Prostate gland (tissue), 2 donors: ENCODE data around the gene KIAA0753. TPM values are rescaled to one million over a fixed set of nuclear protein-coding genes. Genes with fewer than 3 reads are reported as not detected.

Experiments used
- DNase-seq: peaks from one replicate; pipeline ENCODE4 v3.0.0-alpha.2; 2019; ENCODE audit warnings: low spot score
- H3K27ac ChIP-seq, 2 donors: fragments of 200-600 bp; sonication (generic); 2 replicates each; pipeline ENCODE4 v1.5.1; 2017 to 2019
- H3K27me3 ChIP-seq: fragments of 200-600 bp; sonication (generic); replicated peaks from 2 replicates; pipeline ENCODE4 v1.5.1; 2019; ENCODE audit not compliant: insufficient read depth
- H3K36me3 ChIP-seq, 2 donors: fragments of 200-600 bp; sonication (generic); 1 replicate in 1 of 2; 2 replicates in 1 of 2; pipeline versions ENCODE4 v1.5.1 to v1.8.1; 2017 to 2019
- H3K4me1 ChIP-seq: fragments of 200-600 bp; sonication (generic); replicated peaks from 2 replicates; pipeline ENCODE4 v1.5.1; 2019
- H3K4me3 ChIP-seq, 2 donors: fragments of 200-600 bp; sonication (generic); 2 replicates each; pipeline ENCODE4 v1.5.1; 2017 to 2019
- H3K9me3 ChIP-seq: fragments of 200-600 bp; sonication (generic); 2 replicates; pipeline ENCODE4 v1.5.1; 2017
- CTCF ChIP-seq, 4 experiments: fragments of 200-600 bp in 2 of 4; fragments of 450-650 bp in 2 of 4; sonication (generic) in 2 of 4; IDR thresholded peaks; 1 replicate in 3 of 4; 2 replicates in 1 of 4; pipeline ENCODE4 v1.5.1; 2016 to 2019; ENCODE audit warnings: antibody characterized with exemption in 4 of 4, mild to moderate bottlenecking in 2 of 4, moderate library complexity in 2 of 4
- POLR2A ChIP-seq: fragments of 450-650 bp; IDR thresholded peaks from one replicate; pipeline ENCODE4 v1.6.1; 2016; ENCODE audit warnings: antibody characterized with exemption, mild to moderate bottlenecking
- POLR2AphosphoS5 ChIP-seq: sonication (generic); formaldehyde crosslinking; IDR thresholded peaks from one replicate; pipeline ENCODE4 v1.6.1; 2017; ENCODE audit warnings: antibody characterized with exemption
- WGBS: methylation state at CpG from one replicate; pipeline ENCODE4 v1.1.5; 2018; 5-methylcytosine and 5-hydroxymethylcytosine counted together
- intact Hi-C: fragments of 100-400 bp; cut with DNase I; formaldehyde crosslinking; loops from one replicate; pipeline ENCODE4 v1.14.2; 2022
- total RNA-seq, 2 donors: library from RNA; depleted of rRNA; stranded (reverse); fragments of >200 nt; gene quantifications; one replicate each; pipeline ENCODE4 v1.1.0, GENCODE V29; 2016

Gene KIAA0753
- total RNA-seq, 2 donors from 2014 or later = 17.2 to 28.3 TPM

GRCh38 chr17:6684460-6684783 is 43.9 kb upstream of the KIAA0753 start:
- Histone ChIP-seq H3K9me3 (no peaks in the 10 kb centered on the region), H3K27ac (no peak overlapping the region), H3K36me3 (no peaks in the 10 kb centered on the region), H3K27me3 (no peaks in the 10 kb centered on the region), H3K4me1 (no peaks in the 10 kb centered on the region), H3K4me3 (no peak overlapping the region)
- TF ChIP-seq CTCF (IDR thresholded peaks at IDR 0.05) (no peak), POLR2A (no peak), POLR2AphosphoS5 (no peak)
- DNase-seq = no peak
- intact Hi-C loops = no loop called here
- WGBS = 60% methylated on average over 7 of the region's 7 CpGs

- Histone ChIP-seq H3K27ac (no peak overlapping the region), H3K4me1 (no peaks in the 10 kb centered on the region), H3K9me3 (no peaks in the 10 kb centered on the region), H3K4me3 (no peak overlapping the region), H3K27me3 (no peaks in the 10 kb centered on the region), H3K36me3 (no peaks in the 10 kb centered on the region)
- intact Hi-C loops = no loop called here
- no peak for DNase-seq
- 93% methylated on average over 3 of the region's 3 CpGs for WGBS
- TF ChIP-seq POLR2AphosphoS5 (no peak), POLR2A (no peak), CTCF (IDR thresholded peaks at IDR 0.05) (no peak)
These were observed 43.4 kb upstream of the KIAA0753 start for GRCh38 chr17:6683730-6684459.

- intact Hi-C loops = no loop called here
- no peaks in the 10 kb centered on the region for H3K4me1 ChIP-seq
- H3K27me3 ChIP-seq = no peaks in the 10 kb centered on the region
- DNase-seq = no peak
- 69% methylated on average over 3 of the region's 3 CpGs for whole genome bisulfite sequencing
- H3K36me3 ChIP-seq = no peaks in the 10 kb centered on the region
- H3K27ac ChIP-seq = no peak overlapping the region
- no peak overlapping the region for H3K4me3 ChIP-seq
- no peak for TF ChIP-seq POLR2AphosphoS5
- TF ChIP-seq POLR2A = no peak
- TF ChIP-seq CTCF (IDR thresholded peaks at IDR 0.05) = no peak
- no peaks in the 10 kb centered on the region for H3K9me3 ChIP-seq
These were observed 42.7 kb upstream of the KIAA0753 start for GRCh38 chr17:6683081-6683684.

- Histone ChIP-seq H3K27ac (no peak overlapping the region), H3K36me3 (no peaks in the 10 kb centered on the region), H3K4me1 (no peaks in the 10 kb centered on the region), H3K9me3 (no peaks in the 10 kb centered on the region), H3K27me3 (no peaks in the 10 kb centered on the region), H3K4me3 (no peak overlapping the region)
- WGBS = 86% methylated on average over 4 of the region's 4 CpGs
- no peak for DNase-seq
- no peak for TF ChIP-seq CTCF (IDR thresholded peaks at IDR 0.05)
- TF ChIP-seq POLR2AphosphoS5 = no peak
- no peak for TF ChIP-seq POLR2A
- intact Hi-C loops = no loop called here
These were observed 41.8 kb upstream of the KIAA0753 start for GRCh38 chr17:6682339-6682738.

- Histone ChIP-seq H3K27me3 (no peaks in the 10 kb centered on the region), H3K4me1 (no peaks in the 10 kb centered on the region), H3K4me3 (no peak overlapping the region), H3K9me3 (no peaks in the 10 kb centered on the region), H3K27ac (no peak overlapping the region), H3K36me3 (no peaks in the 10 kb centered on the region)
- 66% methylated on average over 5 of the region's 5 CpGs for WGBS
- no peak for DNase-seq
- intact Hi-C loops = no loop called here
- TF ChIP-seq POLR2A (no peak), POLR2AphosphoS5 (no peak), CTCF (IDR thresholded peaks at IDR 0.05) (no peak)
These were observed 41.2 kb upstream of the KIAA0753 start for GRCh38 chr17:6681671-6682070.
